NCI-H128 (cell line): Measurements from ENCODE around the gene GNG4.
"Not testable (repeated sequence)": the region's sequence is repeated elsewhere in the genome, so short reads cannot be mapped to it uniquely, and the experiment has no call there.

ENCODE experiments used
- DNase-seq: peaks from one replicate; lab custom pipeline; 2025; ENCODE audit not compliant: unreplicated experiment; lab: John Stamatoyannopoulos, UW

The GNG4 gene

DNA sequence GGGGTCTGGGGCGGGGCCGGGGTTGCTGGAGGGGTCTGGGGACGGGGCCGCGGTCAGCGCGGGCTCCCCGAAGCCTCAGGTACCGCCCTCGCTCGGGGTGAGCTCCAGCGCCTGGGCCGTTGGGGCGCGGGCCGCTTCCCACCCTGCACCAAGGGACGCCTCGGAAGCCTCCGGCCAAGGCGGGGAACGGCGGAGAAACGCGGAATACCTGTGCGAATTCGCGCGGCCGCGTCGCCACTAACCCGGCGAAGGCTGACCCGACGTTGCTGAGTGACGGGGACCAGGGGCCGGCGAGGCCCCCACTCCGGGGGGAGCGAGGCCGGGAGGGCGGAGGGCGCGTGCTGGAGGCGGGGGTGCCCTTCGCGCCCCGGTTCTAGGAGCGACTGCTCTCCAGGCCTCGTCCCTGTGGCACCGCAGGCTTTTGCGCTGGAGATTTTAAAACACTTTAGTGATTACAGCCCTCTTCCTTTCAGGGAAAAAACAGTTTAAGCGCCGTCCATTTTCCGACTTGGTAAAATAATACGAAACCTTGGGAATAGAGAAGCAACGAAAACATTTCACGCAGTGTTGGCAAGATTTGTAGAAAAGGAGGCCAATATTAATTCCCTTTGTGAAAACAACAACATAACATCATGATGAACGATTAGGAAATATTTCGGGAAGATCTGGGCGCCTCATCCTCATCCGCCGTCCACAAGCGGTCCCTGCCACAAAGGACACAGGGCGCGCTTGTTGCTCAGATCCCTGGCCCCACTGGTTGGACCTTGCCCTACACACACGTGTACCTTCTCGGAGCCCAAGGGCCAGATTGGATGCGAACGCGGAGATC lies 971 bp upstream of the GNG4 start:
- DNase-seq: peak; percentile 13

DNA sequence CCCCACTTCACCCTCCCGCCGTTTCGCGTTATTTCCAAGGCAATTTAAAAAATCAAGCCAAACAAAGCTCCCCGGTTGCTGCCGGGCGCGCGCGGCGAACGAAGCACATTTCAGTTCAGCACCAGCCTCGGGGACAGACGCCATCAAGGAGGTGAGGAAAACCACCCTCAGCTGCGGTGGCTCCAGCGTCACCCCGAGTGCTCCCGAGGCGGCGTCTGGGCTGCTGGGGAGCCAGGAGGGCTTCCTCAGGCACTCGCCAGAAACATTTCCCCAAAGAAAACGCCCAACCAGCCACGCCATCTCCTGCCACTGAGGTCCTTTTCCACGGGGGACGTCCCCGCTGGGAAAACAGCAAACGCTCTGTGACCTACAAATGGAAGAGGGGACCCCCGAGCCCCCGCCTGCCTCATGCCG lies 623 bp downstream of the GNG4 start:
- DNase-seq: peak; percentile 42

DNA sequence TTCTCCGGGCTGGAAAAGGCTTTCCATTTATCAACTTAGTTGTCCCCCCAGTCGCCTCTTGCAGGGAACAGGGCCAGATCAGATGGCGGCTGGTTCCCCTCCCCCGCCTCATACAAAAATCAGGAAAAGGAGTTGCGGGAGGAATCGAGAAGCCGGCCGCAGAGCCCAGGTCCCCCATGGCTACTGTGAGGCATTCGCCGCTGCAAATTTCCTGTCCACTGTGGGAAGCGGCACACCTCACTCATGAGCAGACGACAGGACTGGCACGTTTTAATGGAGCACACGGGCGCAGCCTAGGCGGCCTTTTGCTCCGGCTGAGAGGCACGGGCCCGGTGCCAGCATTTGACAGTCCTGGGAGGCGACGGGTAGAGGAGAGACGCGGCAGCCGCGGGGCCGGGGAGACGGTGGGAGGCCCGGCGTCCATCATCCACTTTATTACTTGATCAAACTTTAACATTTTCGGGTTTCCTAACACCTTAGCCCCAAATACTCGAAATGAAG lies 1.1 kb downstream of the GNG4 start:
- DNase-seq: peak; percentile 65

DNA sequence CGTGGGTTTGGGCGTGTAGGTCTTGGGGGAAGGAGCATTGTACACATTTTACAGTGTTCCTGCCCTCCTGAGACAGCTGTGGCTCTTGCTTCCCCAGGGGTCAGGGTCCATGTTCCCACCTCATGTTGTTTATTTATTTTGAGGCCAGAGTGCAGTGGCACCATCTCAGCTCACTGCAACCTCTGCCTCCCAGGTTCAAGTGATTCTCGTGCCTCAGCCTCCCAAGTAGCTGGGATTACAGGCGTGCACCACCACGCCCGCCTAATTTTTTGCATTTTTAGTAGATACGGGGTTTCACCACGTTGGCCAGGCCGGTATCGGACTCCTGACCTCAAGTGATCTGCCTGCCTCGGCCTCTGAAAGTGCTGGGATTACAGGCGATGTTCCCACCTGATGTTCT lies 2.0 kb downstream of the GNG4 start:
- not testable (repeated sequence) for DNase-seq

DNA sequence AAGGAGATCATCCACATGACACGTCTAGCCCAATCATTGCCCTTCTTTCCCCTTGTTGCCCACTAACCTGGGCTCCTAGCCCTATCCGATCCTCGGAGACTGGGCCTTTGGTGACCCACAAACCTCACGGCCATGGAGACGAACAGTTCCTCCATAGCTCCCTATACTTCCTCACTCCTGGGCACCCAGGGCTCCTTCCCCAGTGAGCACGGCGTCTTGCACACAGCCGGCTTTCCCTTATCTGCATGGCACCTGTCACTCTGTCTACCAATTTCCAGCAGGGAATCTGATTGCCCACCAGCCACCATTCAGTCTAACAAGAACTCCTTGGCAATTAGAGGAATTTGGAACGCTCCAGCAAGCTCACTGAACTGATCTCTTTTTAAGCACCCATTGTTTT lies 3.1 kb downstream of the GNG4 start:
- DNase-seq: no peak

DNA sequence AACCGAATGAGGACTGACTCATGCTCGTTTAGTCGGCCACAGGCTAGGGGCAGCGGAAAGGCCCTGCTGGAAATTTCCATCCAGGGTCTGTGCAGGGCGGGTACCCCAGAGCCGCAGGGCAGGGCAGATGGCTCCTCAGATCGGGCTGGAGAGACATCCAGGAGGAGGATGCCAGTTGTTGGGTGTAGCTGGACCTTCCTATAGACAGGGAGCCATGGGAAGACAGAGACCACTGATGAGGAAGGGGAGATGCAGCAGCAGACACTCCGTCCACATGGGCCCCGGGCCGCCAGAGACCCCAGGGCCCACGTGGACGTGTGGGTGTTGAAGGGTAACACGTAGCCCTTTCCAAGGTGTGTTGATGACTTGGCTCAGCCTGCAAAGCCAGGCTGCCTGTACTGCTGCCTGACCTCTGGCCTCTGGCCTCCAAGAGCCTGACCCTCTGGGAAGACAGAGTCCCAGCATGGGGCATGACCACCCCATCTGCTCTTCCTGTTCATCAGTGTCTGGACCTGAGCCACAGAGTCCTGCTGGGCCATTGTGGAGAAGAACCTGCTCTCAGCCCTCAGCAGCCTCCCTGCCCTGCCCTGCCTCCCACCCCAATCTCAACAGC lies 4.8 kb downstream of the GNG4 start:
- DNase-seq: no peak

DNA sequence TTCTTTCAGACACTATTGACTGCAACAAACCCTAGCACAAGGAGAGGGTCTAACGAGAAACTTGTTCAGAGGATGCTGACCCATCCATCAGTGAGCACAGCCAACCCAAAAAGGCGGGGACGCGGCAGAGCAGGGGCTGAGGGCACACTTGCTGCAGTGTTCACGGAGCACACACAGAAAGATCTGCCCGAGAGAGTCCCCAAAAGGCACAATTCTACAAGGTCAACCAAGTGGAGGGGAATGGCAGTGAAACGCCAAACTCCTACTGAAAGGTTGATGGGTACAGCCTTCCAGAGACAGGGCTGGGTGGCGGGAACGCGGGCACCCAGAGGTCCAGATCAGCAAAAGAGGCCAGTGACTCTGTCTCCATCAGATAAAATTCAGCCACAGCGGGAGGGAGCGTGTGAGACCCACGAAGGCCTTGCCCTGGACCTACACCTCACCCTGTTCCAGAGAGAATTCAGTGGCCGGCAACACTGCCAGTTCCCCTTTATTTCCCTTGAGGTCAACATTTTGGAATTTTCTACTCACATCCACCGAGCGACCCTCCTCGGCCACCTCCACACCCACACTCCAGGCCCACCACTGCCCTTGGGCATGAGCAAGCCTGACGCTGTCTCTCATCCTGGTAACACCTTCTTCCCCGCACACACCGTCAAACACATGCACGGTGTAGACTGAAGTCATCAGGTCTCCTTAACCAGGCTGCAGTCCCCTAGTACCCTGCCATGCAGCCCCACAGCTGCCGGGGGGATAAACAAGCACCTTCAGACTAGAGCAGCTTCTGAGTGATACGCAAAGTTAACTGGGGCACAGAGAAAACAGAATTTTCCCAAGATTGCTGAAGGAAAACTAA lies 5.5 kb downstream of the GNG4 start:
- DNase-seq: no peak

DNA sequence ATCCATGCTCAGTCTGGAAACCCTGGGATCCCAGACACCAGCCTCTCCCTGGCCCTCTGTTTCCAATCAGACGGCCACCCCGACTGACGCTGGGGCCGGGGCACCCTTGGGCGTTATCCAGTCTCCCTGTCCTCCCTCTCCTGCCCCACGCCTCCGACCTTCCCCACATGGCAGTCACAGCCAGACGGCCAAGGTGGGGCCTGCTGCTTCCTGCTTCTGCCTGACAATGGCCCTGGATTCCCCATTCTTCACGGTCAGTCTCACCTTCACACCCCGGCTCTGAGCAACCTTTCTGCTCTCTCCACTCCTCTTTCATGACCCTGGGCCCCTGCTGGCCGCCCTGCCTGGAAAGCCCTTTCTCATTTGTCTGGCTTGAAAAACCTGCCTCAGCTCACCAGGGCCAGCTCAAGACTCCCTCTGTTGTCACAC lies 6.6 kb downstream of the GNG4 start:
- no peak for DNase-seq

DNA sequence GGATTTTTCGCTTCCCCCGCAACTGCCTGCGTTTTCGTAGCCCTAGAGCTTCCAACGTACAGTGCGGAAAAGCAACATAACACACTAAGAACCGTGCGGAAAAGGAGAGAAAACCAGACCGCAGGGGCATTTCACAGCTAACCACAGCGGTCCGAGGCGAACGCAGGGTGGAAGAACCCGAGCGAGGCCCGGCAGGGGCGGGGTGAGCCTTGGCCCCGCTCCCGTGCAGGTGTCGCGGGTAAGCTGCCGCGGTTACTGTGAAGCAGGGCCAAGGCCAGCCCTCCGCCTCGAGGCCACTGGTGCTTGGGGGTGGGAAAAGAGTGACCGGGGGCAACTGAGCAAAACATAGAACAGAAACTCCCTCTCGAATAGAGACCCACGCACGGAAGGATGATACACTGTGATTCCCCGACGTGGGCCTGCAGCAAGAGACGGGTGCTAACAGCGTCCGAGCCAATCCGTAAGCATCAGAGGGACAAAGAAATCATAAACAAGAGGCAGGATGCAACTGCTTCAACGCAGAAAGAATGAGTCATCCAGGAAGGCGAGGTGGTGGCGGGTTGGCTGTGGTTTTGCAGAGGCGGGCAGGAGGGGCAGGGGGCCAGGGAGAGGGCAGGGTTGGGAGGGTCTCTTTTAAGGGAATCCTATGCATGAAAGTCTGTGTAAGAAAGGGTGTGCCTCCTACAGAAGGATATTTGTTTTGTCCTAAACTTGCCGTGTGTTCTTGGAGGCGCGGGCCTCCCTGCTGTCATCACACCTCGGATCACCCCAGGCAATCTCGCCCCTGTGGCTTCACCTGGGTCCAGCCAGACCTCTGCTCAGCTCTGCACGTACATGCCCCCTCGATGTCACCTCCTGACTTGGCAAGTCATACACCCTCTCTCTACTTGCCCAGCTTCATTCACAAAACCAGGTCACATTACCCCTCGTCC lies 7.3 kb downstream of the GNG4 start:
- DNase-seq: no peak

DNA sequence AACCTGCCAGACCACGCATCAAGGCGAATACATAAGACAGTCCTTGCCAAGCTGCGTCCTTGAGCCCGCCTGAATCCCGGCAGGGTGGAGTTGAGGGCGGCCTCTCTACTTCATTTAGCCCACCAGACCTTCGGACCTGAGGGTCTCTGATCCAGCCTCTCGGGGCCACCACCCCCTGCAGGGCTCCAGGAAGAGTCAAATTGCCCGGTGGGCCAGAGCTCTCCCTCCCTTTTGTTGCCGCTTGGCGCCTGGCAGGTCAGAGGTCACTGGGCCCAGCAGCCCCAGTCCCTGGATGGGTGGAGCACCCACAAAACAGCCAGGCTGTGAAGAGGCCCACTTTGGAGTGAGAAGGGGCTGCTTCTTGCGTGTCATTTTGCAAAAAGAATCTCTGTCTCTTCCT lies 9.0 kb downstream of the GNG4 start:
- DNase-seq: no peak

DNA sequence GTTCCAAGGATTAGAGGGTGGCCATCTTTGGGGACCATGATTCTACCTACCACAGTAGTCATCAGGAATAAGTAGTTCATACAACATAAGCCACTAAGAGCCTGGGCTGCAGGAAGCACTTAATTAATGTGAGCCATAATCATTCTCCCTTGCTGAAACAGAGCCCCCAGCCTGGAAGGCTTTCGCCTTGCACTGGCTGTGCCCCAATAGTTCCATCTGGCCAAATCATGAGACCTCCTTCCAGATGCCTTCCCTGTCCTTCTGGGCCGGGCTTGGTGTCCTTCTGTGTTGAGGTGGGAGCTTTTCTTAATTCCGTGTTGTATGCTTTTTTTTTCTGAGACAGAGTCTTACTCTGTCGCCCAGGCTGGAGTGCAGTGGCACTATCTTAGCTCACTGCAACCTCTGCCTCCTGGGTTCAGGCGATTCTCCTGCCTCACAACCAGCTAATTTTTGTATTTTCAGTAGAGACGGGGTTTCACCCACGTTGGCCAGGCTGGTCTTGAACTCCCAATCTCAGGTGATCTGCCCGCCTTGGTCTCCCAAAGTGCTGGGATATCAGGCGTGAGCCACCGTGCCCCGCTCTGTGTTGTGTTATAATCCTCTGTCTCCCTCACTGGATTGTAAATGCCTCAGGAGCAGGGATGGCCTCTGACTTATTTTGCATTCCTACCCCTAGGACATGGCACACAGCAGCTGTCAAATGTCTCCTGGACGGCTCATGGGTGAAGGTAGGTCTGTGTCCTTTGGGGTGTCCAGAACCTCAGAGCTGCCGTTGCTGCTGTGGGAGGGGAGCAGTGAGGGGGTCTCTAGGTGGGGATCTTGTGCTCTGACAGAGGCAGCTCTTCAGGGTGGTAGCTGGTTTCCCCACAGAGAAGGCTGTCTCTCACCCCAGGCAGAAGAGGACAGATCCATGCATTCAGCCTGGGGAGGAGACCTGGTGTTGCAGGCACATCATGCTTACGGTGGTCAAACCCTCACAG lies 10.1 kb downstream of the GNG4 start:
- no peak for DNase-seq

DNA sequence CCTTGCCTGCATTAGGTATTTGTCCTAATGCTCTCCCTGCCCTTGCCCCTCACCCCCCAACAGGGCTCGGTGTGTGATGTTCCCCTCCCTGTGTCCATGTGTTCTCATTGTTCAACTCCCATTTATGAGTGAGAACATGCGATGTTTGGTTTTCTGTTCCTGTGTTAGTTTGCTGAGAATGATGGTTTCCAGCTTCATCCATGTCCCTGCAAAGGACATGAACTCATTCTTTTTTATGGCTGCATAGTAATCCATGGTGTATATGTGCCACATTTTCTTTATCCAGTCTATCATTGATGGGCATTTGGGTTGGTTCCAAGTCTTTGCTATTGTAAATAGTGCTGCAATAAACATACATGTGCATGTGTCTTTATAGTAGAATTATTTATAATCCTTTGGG lies 11.0 kb downstream of the GNG4 start:
- DNase-seq: not testable (repeated sequence)

DNA sequence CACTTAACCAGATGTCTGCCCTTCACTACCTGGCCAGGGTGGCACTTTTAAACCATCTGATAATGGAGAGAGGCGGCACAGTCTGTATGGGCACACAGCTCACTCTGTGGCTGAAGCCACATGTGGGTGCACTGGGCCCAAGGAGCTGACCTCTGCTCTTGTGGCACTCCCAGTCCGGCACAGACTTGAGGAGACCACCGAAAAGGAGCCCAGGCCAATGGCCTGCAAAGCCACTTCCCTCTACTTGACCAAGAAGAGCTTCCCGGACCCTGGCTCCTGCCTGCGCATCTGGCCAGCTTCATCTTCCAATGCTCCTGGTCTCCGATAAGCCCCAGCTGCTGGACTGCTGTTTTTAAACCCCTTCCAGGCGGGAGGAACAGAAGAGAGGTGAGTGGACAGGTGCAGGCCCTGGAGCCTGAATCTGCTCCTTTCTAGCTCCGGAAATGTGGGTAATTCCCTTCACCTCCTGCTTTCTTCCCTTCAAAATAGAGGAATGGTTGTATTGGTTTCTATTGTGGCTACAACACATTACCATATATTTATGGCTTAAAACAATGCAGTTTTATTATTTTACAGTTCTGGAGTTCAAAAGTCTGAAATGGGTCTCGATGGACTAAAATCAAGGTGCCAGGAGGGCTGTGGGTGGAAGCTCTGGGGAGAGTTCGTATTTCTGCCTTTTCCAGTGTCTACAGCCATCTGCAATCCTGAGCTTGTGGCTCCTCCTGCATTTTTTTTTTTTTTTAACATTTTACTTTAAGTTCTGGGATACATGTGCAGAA lies 11.6 kb downstream of the GNG4 start:
- no peak for DNase-seq

DNA sequence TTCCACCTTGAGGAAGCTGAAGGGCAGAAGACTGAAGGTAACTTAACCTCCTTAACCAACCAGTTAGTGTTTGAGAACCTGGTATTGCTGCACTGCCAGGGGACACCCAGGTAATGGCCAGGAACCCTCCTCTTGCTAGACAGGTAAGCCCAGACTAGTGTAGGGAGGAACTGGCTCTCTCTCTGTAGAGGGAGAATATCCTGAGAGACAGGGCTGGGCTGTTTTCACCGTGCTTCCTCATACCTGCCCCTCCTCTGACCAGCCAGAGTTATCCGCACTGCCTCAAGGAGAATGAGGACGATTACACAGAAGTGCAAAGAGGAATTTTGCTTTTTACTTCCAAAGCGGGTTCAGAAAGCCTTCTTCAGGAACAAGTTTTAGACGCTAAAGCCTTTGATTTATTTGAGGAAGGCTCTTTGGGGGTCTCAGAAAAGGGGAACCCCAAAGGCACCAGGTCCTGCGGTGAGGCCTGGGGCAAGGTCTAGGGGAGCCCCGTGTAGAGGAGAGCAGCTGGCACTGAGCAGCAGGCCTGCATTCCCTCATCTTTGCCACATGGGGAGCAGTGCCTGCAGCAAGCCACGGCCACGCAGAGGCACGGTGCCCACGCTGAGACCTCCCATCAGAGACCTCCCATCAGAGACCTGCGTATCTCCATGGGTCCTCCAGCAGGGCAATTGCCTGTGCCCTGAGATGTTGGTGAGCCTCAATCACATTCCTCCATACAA lies 13.5 kb downstream of the GNG4 start:
- DNase-seq: no peak

DNA sequence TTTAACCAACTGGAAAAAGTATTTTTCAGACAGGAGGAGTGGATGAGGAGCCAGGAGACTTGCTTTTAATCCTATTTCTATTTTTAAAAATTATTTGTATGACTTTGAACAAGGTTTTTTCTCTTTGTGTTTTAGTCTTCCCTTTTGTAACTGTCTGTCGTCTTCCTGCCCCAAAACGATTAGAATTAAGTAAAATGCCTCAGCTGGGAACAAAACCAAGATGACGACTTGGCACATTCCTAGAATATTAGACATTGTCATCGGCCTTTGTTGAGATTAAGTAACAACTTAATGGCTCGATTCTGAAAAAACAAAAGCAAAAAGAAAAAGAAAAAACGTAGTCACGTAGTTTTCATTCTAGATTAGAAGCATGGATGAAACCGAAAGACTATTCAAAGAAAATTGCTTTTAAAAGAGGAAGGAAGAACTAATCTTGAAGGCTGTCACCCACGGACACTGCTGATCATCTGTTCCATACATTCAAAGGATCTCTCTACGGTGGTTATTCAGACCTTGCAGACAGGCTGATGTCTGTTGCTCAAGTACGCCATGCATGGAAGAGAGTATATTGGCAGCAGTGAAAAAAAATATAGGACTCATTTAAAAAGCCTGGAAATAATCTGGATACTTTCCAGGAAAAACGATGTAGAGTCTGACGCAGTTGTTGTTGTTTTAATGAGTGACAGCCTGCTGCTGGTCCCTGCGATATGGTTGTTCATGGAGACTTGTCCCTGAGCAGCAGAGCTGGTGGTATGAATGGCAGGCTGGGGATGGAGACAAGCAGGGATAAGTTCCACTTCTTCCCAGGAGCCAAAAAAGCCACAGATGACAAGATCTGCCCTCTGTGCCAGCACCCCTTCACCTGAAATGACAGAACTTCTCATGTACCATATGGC lies 16.8 kb downstream of the GNG4 start:
- DNase-seq: no peak

DNA sequence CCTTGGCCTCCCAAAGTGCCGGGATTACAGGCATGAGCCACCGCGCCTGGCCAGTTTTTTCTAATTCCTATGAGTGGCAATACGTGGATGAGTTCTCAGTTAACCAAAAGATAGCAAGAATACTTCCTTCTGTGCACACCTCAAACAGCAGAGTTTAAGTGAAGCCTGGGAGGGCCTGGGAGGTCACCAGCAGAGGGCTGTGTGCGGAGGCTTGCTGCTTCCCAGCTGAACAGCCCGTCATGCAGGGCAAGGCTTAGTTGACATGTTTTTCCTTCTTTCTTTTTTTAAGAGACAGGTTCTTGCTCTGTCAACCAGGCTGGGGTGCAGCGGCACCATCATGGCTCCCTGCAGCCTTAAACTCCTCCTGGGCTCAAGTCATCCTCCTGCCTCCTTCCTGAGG lies 17.8 kb downstream of the GNG4 start:
- DNase-seq: no peak
